WTC11 (cell line): ENCODE measurements around the gene PKP3. TPM values are rescaled to one million over a fixed set of nuclear protein-coding genes. Genes with fewer than 3 reads are reported as not detected.

ENCODE experiments used
- ATAC-seq: fragments of 200-7000 bp; cut with Tn5 transposase; 2 replicates; pipeline ENCODE4 v1.10.0; 2021; ENCODE audit warnings: mild to moderate bottlenecking, moderate library complexity
- CTCF ChIA-PET: fragments of 300-600 bp; sonication (Branson Sonifier 250); formaldehyde crosslinking; loops from one replicate; lab custom pipeline; 2021; ENCODE audit warnings: antibody characterized with exemption; lab: Charles Lee
- POLR2A ChIA-PET: fragments of 350-600 bp; sonication (Branson Sonifier 250); formaldehyde crosslinking; loops from one replicate; lab custom pipeline; 2021; ENCODE audit warnings: antibody characterized with exemption; lab: Charles Lee
- DNase-seq: peaks from one replicate; pipeline ENCODE4 v3.0.0; 2021; ENCODE audit warnings: low spot score
- H3K27ac Mint-ChIP-seq: 2 replicates; pipeline ENCODE4 v1.8.0; 2021; ENCODE audit warnings: mixed read lengths
- H3K27me3 Mint-ChIP-seq: 2 replicates; pipeline ENCODE4 v1.8.0; 2021; ENCODE audit warnings: low read depth, mild to moderate bottlenecking, moderate library complexity, mixed read lengths
- H3K36me3 Mint-ChIP-seq: 2 replicates; pipeline ENCODE4 v1.8.0; 2021; ENCODE audit warnings: mixed read lengths
- H3K4me1 Mint-ChIP-seq: 2 replicates; pipeline ENCODE4 v1.8.0; 2022; ENCODE audit warnings: mixed read lengths
- H3K4me3 Mint-ChIP-seq: 2 replicates; pipeline ENCODE4 v1.8.0; 2021; ENCODE audit warnings: mild to moderate bottlenecking, moderate library complexity, mixed read lengths
- H3K9me3 Mint-ChIP-seq: 2 replicates; pipeline ENCODE4 v1.8.0; 2021; ENCODE audit warnings: mixed read lengths
- AFF4 ChIP-seq: sonication (generic); formaldehyde crosslinking; IDR thresholded peaks from 2 replicates; pipeline ENCODE4 v1.8.1; 2023; ENCODE audit warnings: mild to moderate bottlenecking, missing genetic modification reagents, borderline replicate concordance
- AR ChIP-seq: fragments of 250-450 bp; sonication (Bioruptor Pico); IDR thresholded peaks from 2 replicates; pipeline ENCODE4 v1.9.0; 2021; ENCODE audit warnings: mild to moderate bottlenecking
- ATF2 ChIP-seq: sonication (generic); formaldehyde crosslinking; IDR thresholded peaks from 2 replicates; pipeline ENCODE4 v1.8.1; 2022; ENCODE audit warnings: low read depth, missing genetic modification reagents, borderline replicate concordance
- CDX4 ChIP-seq: fragments of 250-450 bp; sonication (Bioruptor Pico); IDR thresholded peaks from 2 replicates; pipeline ENCODE4 v1.9.0; 2021; ENCODE audit warnings: moderate library complexity, mild to moderate bottlenecking, inconsistent platforms, borderline replicate concordance
- CTCF ChIP-seq: fragments of 200-600 bp; IDR thresholded peaks from 2 replicates; pipeline ENCODE4 v1.8.0; 2022; ENCODE audit warnings: antibody characterized with exemption
- ESRRA ChIP-seq: sonication (generic); formaldehyde crosslinking; IDR thresholded peaks from 2 replicates; pipeline ENCODE4 v1.8.1; 2022; ENCODE audit warnings: mild to moderate bottlenecking, missing genetic modification reagents, borderline replicate concordance
- HMGXB4 ChIP-seq: sonication (generic); formaldehyde crosslinking; IDR thresholded peaks from 2 replicates; pipeline ENCODE4 v1.8.1; 2023; ENCODE audit warnings: mild to moderate bottlenecking, moderate library complexity, missing genetic modification reagents
- KAT7 ChIP-seq: sonication (generic); formaldehyde crosslinking; IDR thresholded peaks from 2 replicates; pipeline ENCODE4 v1.8.1; 2023; ENCODE audit warnings: missing genetic modification reagents, mild to moderate bottlenecking, borderline replicate concordance
- MAX ChIP-seq: sonication (generic); formaldehyde crosslinking; IDR thresholded peaks from 2 replicates; pipeline ENCODE4 v1.8.0; 2022; ENCODE audit warnings: mild to moderate bottlenecking, missing genetic modification reagents
- MLX ChIP-seq: sonication (generic); formaldehyde crosslinking; IDR thresholded peaks from 2 replicates; pipeline ENCODE4 v1.8.1; 2023; ENCODE audit warnings: mild to moderate bottlenecking, missing genetic modification reagents, moderate library complexity
- PRDM15 ChIP-seq: sonication (generic); formaldehyde crosslinking; IDR thresholded peaks from 2 replicates; pipeline ENCODE4 v1.8.0; 2022; ENCODE audit warnings: missing genetic modification reagents
- SMAD3 ChIP-seq: sonication (generic); formaldehyde crosslinking; IDR thresholded peaks from 2 replicates; pipeline ENCODE4 v1.8.0; 2022; ENCODE audit warnings: missing genetic modification reagents, mild to moderate bottlenecking, borderline replicate concordance
- TEAD4 ChIP-seq: sonication (generic); formaldehyde crosslinking; IDR thresholded peaks from 2 replicates; pipeline ENCODE4 v1.8.0; 2022; ENCODE audit warnings: mild to moderate bottlenecking, missing genetic modification reagents
- ZNF232 ChIP-seq: sonication (generic); formaldehyde crosslinking; IDR thresholded peaks from 2 replicates; pipeline ENCODE4 v1.8.0; 2022; ENCODE audit warnings: mild to moderate bottlenecking, missing genetic modification reagents
- ZNF423 ChIP-seq: fragments of 250-450 bp; sonication (Bioruptor Pico); IDR thresholded peaks from 2 replicates; pipeline ENCODE4 v2.1.2; 2022; ENCODE audit warnings: mild to moderate bottlenecking, moderate library complexity
- total RNA-seq: library from RNA; stranded (reverse); gene quantifications from 3 replicates; pipeline ENCODE4 v1.2.3, GENCODE V29; 2021

Gene PKP3
- total RNA-seq, 1 experiment from 2014 or later, result 17.3 TPM

GRCh38 chr11:380491-380890 lies 13.5 kb upstream of the PKP3 start (continued):
- TF ChIP-seq PRDM15 (CRISPR knock-in tag) (no peak), AR (CRISPR knock-in tag) (no peak), CTCF (no peak)
- TF ChIP-seq, all 79 proteins: peak for 0

GRCh38 chr11:380996-381395 lies 13.0 kb upstream of the PKP3 start:
- Mint-ChIP-seq H3K36me3 (peaks cover 6% of the 10 kb centered on the region; the same call in 1 of the 2 replicates), H3K27me3 (no peaks in the 10 kb centered on the region), H3K9me3 (no peaks in the 10 kb centered on the region), H3K4me3 (no peak overlapping the region), H3K27ac (no peak overlapping the region), H3K4me1 (no peaks in the 10 kb centered on the region)
- ATAC-seq (no peak), DNase-seq (no peak)
- ChIA-PET POLR2A (no interaction called here), CTCF (no interaction called here)
- TF ChIP-seq CDX4 (CRISPR knock-in tag), result no peak
- no peak for TF ChIP-seq ESRRA (CRISPR knock-in tag)
- TF ChIP-seq ATF2 (CRISPR knock-in tag), result no peak
- TF ChIP-seq TEAD4, result no peak
- TF ChIP-seq ZNF232 (CRISPR knock-in tag), result no peak
- TF ChIP-seq MLX (CRISPR knock-in tag), result no peak
- no peak for TF ChIP-seq AFF4
- TF ChIP-seq KAT7 (CRISPR knock-in tag), result no peak
- no peak for TF ChIP-seq HMGXB4 (CRISPR knock-in tag)
- no peak for TF ChIP-seq SMAD3 (CRISPR knock-in tag)
- TF ChIP-seq MAX (CRISPR knock-in tag), result no peak
- TF ChIP-seq ZNF423, result no peak
